Transverse colon (tissue), 4 donors: ENCODE measurements around the gene FBXO46. TPM values are rescaled to one million over a fixed set of nuclear protein-coding genes. Genes with fewer than 3 reads are reported as not detected.
A peak's percentile ranks its signal among the peaks of the same experiment; 100 is the strongest.

ENCODE experiments used
- DNase-seq: peaks from one replicate; pipeline ENCODE4 v3.0.0-alpha.2; 2019
- H3K27ac ChIP-seq, 4 donors: fragments of 200-600 bp; sonication (generic); 2 replicates each; pipeline ENCODE4 v1.5.1; 2016 to 2018; ENCODE audit warnings: inconsistent platforms in 4 of 4
- H3K27me3 ChIP-seq: fragments of 200-600 bp; sonication (generic); 2 replicates; pipeline ENCODE4 v1.5.1; 2017; ENCODE audit warnings: inconsistent platforms
- H3K36me3 ChIP-seq, 4 donors: fragments of 200-600 bp; sonication (generic); 2 replicates each; pipeline ENCODE4 v1.5.1; 2017 to 2019; ENCODE audit warnings: inconsistent platforms in 4 of 4
- H3K4me1 ChIP-seq, 4 donors: fragments of 200-600 bp; sonication (generic); 2 replicates each; pipeline ENCODE4 v1.5.1; 2017 to 2020; ENCODE audit warnings: inconsistent platforms in 4 of 4
- H3K4me3 ChIP-seq, 4 donors: fragments of 200-600 bp; sonication (generic); 1 replicate in 1 of 4; 2 replicates in 3 of 4; pipeline versions ENCODE4 v1.5.1 to v1.6.1; 2017 to 2019; ENCODE audit warnings: inconsistent platforms in 4 of 4
- H3K9me3 ChIP-seq, 2 donors: fragments of 200-600 bp; sonication (generic); 2 replicates each; pipeline ENCODE4 v1.5.1; 2017 to 2019; ENCODE audit warnings: inconsistent platforms in 2 of 2
- CTCF ChIP-seq, 5 experiments: fragments of 200-600 bp in 3 of 5; fragments of 450-650 bp in 2 of 5; sonication (generic) in 3 of 5; IDR thresholded peaks; 1 replicate in 2 of 5; 2 replicates in 3 of 5; pipeline ENCODE4 v1.5.1; 2016 to 2017; ENCODE audit warnings: antibody characterized with exemption in 5 of 5, inconsistent platforms in 3 of 5, mild to moderate bottlenecking in 2 of 5, moderate library complexity in 1 of 5
- EP300 ChIP-seq: sonication (generic); formaldehyde crosslinking; IDR thresholded peaks from one replicate; pipeline ENCODE4 v1.6.1; 2017; ENCODE audit warnings: antibody characterized with exemption, low read depth
- POLR2A ChIP-seq: fragments of 450-650 bp; IDR thresholded peaks from one replicate; pipeline ENCODE4 v1.6.1; 2016; ENCODE audit warnings: antibody characterized with exemption, mild to moderate bottlenecking, moderate library complexity
- POLR2AphosphoS5 ChIP-seq, 3 donors: sonication (generic); formaldehyde crosslinking; IDR thresholded peaks; one replicate each; pipeline ENCODE4 v1.6.1; 2016; ENCODE audit warnings: antibody characterized with exemption in 3 of 3
- WGBS, 2 donors: methylation state at CpG; one replicate each; pipeline ENCODE4 v1.1.5; 2018; ENCODE audit warnings: low coverage in 1 of 2; 5-methylcytosine and 5-hydroxymethylcytosine counted together
- in situ Hi-C, 4 donors: fragments of 200-750 bp; cut with MboI; loops; one replicate each; pipeline versions ENCODE4 v1.15.0 to v1.15.1; 2017; ENCODE audit warnings: low sequenced_read_pairs in 3 of 4, low pct_ligation_motif_present in 1 of 4, low pct_unique_long_range_greater_than_20kb in 1 of 4
- intact Hi-C: fragments of 100-400 bp; cut with DNase I; formaldehyde crosslinking; loops from one replicate; pipeline ENCODE4 v1.15.1; 2023; ENCODE audit warnings: low total_unique reads
- total RNA-seq, 4 donors: library from RNA; depleted of rRNA; stranded (reverse); fragments of >200 nt; gene quantifications; one replicate each; pipeline ENCODE4 v1.1.0, GENCODE V29; 2016

The FBXO46 gene
- total RNA-seq, 4 donors from 2014 or later: 14.1 to 40.8 (median 19.6) TPM

- Histone ChIP-seq H3K27ac (no peak overlapping the region), H3K36me3 (peaks cover 0 to 8% (median 2%) of the 10 kb centered on the region in 4 donors), H3K4me1 (peaks cover 0 to 6% (median 0%) of the 10 kb centered on the region in 4 donors), H3K27me3 (no peaks in the 10 kb centered on the region), H3K4me3 (no peak overlapping the region), H3K9me3 (no peaks in the 10 kb centered on the region)
- DNase-seq: no peak
- in situ Hi-C loops: no loop called here
- 92 to 94% methylated on average over 7 to 12 of the region's 12 CpGs for WGBS, 2 donors
- TF ChIP-seq POLR2A (no peak), POLR2AphosphoS5 (IDR thresholded peaks at IDR 0.05) (no peak), CTCF (IDR thresholded peaks at IDR 0.05) (no peak), EP300 (no peak)
- intact Hi-C loops: no loop called here
These were observed 24.8 kb downstream of the FBXO46 start for GRCh38 chr19:45705710-45706415.

DNA sequence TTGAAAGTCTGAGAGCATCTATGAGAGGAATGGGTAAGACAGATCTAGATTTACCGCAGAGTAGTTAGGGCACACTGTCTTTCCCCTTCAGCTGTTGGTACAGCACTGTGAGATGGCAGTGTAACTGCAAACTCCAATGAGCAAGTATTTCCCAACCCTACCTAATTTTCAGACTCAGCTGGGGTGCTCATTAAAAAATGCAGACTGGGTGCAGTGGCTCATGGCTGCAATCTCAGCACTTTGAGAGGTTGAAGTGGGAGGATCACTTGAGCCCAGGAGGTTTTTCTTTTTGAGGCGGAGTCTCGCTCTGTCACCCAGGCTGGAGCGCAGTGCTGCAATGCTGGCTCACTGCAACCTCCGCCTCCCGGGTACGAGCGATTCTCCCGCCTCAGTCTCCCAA lies 25.6 kb downstream of the FBXO46 start:
- intact Hi-C loops (no loop called here), in situ Hi-C loops (no loop called here)
- no peak overlapping the region for H3K27ac ChIP-seq
- H3K36me3 ChIP-seq: peaks cover 0 to 8% (median 2%) of the 10 kb centered on the region in 4 donors
- H3K27me3 ChIP-seq: no peaks in the 10 kb centered on the region
- no peak for DNase-seq
- no peaks in the 10 kb centered on the region for H3K9me3 ChIP-seq
- WGBS, 2 donors: 94% methylated on average over 9 of the region's 9 CpGs; no CpG with 5 or more reads in 1 of the 2 donors
- H3K4me3 ChIP-seq: no peak overlapping the region
- H3K4me1 ChIP-seq: no peaks in the 10 kb centered on the region
- TF ChIP-seq EP300 (no peak), POLR2A (no peak), POLR2AphosphoS5 (IDR thresholded peaks at IDR 0.05) (no peak), CTCF (IDR thresholded peaks at IDR 0.05) (no peak)

- in situ Hi-C loops (no loop called here), intact Hi-C loops (no loop called here)
- Histone ChIP-seq H3K4me3 (no peak overlapping the region), H3K36me3 (peaks cover 0 to 8% (median 2%) of the 10 kb centered on the region in 4 donors), H3K27me3 (no peaks in the 10 kb centered on the region), H3K27ac (no peak overlapping the region), H3K9me3 (no peaks in the 10 kb centered on the region), H3K4me1 (no peaks in the 10 kb centered on the region)
- DNase-seq: no peak
- TF ChIP-seq POLR2AphosphoS5 (IDR thresholded peaks at IDR 0.05) (no peak), CTCF (IDR thresholded peaks at IDR 0.05) (no peak), POLR2A (no peak), EP300 (no peak)
- WGBS, 2 donors: 73 to 80% methylated on average over 1 to 7 of the region's 7 CpGs
These were observed 29.0 kb downstream of the FBXO46 start for GRCh38 chr19:45701676-45702075.

GRCh38 chr19:45693106-45693788 lies 37.4 kb downstream of the FBXO46 start:
- in situ Hi-C loops (no loop called here), intact Hi-C loops (no loop called here)
- H3K36me3 ChIP-seq: peaks cover 0 to 2% (median under 1%) of the 10 kb centered on the region in 4 donors
- peaks cover 3 to 17% (median 10%) of the 10 kb centered on the region in 4 donors for H3K4me1 ChIP-seq
- H3K27ac ChIP-seq: peak overlapping the region; percentile 95 to 100 (median 97)
- DNase-seq: peak; percentile 89
- no peaks in the 10 kb centered on the region for H3K27me3 ChIP-seq
- H3K4me3 ChIP-seq: peak overlapping the region; percentile 71 to 97 (median 90)
- TF ChIP-seq POLR2AphosphoS5 (IDR thresholded peaks at IDR 0.05): no peak
- TF ChIP-seq CTCF (IDR thresholded peaks at IDR 0.05): peak; percentile 87 to 93 (median 91)
- whole genome bisulfite sequencing, 2 donors: 0 to 2% methylated on average over 2 to 22 of the region's 22 CpGs
- no peaks in the 10 kb centered on the region for H3K9me3 ChIP-seq
